Measurements from ENCODE around the gene HECTD1.

GRCh38 chr14:31228533-31228932 is 20.9 kb upstream of the HECTD1 start:
- TF ChIP-seq CTCF (IDR thresholded peaks at IDR 0.05): no peak
- TF ChIP-seq POLR2A (IDR thresholded peaks at IDR 0.05): no peak

All from lower leg skin (tissue), 3 donors.